HG02588 (cell line): ENCODE data around the gene POC1A.
A peak's percentile ranks its signal among the peaks of the same experiment; 100 is the strongest.
"Not testable (repeated sequence)": the region's sequence is repeated elsewhere in the genome, so short reads cannot be mapped to it uniquely, and the experiment has no call there.

Experiments used
- ATAC-seq: cut with Tn5 transposase; IDR thresholded peaks from one replicate; pipeline ENCODE4 v1.9.1; 2021; ENCODE audit warnings: mild to moderate bottlenecking, moderate library complexity; ENCODE audit not compliant: unreplicated experiment

POC1A gene

DNA sequence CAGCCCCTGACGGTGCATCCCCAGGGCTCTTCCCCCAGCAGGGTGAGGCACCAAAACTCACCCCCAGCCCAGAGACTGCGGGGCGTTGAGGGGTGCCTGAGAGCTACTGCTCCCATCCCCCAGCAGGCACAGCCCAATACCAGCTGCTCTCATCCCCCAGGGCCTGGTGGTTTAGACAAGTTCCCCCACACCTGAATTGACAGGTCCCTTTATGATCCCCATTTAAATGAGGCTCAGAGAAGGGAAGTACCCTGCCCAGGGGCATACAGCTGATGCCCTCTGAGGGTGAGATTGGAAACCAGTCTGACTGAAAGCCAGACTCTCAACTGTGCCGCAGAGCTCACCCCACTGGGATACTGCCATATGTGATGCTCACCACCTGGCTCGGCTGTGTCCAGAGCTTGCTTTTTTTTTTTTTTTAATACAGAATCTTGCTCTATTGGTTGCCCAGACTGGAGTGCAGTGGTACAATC, 118.0 kb downstream of the POC1A start:
- peak; percentile 73 for ATAC-seq

DNA sequence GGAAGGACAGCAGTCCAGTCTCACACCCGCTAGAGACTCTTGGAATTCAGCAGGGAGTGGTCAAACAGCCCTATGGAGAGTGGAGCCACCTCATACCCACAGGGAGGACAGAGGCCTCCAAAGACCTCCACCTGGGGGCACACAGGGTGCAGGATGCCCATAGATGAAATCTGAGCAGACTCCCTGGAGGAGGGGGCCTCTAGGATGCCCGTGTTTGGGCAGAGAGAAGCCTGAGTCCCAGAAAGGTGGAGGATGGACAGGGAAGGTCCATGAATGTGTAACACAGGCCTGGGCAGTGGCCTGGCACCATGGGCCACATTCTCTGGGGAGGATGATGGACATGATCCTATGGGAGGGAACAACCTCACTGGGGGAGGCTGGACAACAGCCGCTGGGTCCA, 119.6 kb downstream of the POC1A start:
- ATAC-seq, result no peak

DNA sequence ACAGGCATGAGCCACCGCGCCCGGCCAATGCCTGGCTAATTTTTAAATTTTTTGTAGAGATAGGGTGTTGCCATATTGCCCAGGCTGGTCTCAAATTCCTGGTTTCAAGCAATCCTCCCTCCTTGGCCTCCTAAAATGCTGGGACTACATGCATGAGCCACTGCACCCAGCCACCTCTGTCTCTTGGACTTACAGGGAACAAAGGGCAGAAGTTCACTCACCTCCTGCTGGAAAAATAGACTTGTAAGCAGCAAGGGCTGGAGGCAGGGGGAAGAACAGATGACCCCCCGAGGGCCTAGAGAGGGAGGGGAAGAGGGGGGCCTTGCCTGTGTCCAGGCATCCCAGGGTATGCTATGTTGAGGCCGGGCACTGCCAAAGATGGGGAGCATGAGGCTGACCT, 120.0 kb downstream of the POC1A start:
- ATAC-seq, result no peak

DNA sequence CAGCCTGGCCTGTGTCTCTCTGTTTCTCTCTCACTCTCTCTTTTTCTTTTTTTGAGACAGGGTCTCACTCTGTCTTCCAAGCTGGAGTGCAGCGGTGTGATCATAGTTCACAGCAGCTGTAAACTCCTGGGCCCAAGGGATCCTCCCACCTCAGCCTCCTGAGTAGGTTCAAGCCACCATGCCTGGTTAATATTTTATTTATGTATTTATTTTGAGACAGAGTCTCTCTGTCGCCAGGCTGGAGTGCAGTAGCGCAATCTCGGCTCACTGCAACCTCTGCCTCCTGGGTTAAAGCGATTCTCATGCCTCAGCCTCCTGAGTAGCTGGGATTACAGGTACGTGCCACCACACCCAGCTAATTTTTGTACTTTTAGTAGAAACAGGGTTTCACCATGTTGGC, 120.5 kb downstream of the POC1A start:
- ATAC-seq, result not testable (repeated sequence)

DNA sequence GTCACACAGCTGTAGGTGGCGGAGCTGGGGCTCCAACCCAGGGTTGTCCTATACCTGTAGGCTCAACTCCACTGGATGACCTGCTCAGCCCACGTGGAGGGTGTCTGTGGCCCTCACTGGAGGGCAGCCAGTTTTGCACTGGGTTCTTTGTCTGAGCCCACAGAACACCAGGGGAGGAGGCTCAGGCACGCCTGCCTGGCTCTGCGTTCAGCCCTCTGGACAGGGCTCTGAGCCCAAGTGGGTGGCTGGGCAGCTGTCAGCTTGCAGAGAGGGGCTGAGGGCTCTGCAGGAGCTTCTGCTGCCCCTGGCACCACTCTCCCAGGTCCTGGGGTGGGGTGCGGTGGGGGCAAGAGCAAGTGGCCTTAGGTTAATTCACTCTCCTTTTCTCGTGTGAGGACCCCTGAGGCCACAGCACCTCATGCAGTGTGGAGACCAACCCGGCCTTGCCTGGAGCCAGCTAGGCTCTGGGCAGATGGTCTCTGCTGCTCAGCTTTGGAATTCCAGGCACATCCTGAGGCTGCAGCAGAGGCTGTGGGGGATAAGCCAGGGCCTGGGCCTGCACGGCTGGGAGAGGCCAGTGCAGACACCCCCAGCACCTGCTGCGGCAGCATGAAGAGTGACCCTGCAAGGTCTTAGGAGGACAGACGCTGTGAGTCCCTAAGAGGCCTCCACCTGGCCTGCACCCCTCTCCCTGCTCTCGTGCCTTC, 121.4 kb downstream of the POC1A start:
- ATAC-seq, result no peak

DNA sequence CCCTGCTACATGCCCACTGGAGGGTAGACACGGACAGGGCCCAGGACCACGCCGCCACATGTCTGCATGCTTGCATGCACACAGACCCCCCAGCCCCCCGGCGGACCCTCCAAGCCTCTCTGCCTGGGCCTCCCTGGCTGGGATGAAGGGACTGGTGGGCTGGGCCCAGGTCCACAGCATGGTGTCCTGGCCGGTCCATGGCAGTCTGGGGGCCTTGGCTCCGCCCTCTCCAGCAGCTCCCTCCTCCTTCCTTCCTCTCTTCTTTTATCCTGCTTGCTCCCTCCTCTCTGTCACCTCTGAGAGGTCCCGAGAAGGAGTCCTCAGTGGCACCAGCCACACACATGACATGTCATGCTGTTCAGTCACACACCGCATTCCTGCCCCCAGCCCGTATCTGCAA, 122.3 kb downstream of the POC1A start:
- ATAC-seq, result no peak

DNA sequence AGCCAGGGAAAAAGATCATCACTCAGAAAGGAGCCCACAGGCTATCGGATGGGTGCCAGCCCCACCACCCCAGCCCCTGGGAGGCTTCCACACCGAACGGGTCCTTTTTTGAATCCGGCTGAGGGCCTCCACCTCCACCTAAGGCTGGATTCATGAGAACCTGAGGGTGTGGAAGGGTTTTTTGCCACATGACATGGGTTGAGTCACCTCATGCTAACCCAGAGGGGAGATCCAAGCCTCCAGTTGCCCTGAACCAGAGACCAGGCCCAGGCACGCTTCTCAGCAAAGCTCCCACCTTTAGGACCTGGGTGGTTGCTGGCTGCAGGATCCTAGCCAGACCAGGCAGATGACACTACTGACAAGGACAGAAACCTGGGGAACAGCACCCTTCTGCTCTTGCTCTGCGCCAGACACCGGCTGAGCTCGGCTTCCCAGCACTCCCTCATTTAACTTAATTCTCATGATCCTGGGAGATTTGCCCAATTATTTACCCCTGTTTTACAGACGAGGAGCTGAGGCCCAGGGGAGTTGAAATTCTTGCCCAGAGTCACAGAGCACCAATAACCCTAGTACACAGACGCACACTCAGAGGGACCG, 123.4 kb downstream of the POC1A start:
- no peak for ATAC-seq

DNA sequence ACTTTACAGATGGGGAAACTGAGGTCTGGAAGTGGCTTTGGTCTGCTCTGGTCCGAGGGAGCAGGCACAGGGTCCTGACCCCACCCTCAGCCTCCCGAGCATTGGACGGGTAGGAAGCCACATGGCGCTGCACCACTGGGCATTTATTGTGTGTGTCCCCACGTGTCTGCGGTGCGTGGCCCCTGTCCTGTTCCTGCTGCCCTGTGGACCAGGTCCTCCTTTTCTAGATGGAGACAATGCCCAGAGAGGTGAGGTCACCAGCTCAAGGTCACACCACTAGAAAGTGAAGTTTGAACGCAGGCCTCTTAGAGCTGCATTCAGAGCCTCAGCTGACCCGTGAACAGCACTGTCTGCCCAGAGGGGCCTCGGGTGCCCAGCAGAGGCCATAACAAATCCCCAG, 124.7 kb downstream of the POC1A start:
- ATAC-seq, result no peak

DNA sequence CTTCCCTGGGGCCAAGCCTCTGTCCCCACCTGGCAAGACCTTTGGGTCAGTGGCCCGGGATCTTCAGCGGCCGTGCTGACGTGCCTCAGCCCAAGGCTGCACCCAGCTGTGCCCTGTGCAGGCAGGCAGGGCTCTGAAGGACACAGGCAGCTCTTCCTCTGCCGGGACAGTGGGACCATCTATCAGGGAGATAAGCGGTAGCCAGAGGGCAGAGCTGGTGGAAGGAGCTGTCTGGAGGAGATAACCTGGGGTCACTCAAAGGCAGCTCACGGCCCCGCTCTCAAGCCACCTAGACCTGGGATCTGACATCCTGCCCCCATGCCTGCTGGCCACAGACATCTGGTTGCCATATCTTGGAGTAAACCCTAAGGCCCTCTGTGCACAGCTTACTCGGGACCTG, 125.2 kb downstream of the POC1A start:
- no peak for ATAC-seq

DNA sequence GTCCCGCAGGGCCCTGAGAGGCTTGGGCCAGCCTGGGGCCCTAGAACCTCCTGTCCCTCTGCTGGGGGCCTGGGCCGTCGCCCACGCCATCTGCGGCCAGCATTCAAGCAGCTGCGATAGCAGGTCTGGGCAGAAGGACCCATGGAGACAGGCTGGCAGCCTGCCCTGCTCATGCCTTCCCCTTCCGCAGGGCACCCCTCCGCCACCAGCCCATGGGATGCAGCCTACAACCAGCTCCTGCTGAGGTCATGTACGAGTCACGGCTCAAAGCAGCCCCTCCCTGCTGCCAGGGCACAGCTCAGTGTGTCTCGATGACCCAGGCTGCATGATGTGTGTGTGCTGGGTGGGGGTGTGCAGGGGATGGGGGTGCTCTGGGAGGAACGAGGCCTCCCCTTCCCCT, 125.7 kb downstream of the POC1A start:
- no peak for ATAC-seq

DNA sequence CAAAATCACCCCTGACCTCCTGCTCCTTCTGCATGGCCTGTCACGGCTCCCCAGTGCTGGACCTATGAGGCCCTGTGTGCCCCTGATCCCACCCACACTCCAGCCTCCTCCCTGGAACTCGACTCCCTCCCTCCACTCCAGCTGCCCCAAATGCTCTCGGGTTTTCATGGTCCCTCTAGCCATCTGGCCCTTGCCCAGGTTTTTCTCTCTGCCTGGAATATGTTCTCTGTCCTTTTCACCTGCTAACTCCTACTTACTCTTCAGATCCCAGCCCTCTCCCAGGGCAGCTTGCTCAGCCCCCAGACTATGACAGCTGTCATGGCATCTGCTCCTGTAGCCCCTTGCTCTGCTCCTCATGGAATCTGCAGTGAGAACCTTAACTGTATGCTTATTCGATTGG, 128.2 kb downstream of the POC1A start:
- ATAC-seq, result no peak

DNA sequence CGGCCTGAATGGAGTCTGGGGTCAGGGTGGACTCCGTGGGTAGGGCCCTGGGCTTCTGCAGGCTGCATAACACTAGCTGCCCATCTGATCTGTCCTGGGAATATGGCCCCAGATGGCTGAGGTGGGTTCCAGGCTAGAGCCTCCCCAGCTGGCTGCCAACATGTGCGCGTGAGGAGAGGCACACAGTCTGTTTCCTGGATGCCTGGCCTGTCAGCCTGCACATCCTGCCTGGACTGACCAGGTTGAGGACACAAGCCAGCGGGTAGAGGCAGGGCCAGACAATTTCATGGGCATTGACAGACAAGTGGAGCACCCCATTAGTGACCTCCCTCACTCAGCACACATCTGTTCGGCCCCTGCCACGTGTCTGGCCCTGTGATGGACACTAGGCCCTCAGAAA, 128.8 kb downstream of the POC1A start:
- ATAC-seq, result no peak
